ENCODE measurements around the gene P2RX7. TPM values are rescaled to one million over a fixed set of nuclear protein-coding genes. Genes with fewer than 3 reads are reported as not detected.
A peak's percentile ranks its signal among the peaks of the same experiment; 100 is the strongest.
"Not testable (repeated sequence)": the region's sequence is repeated elsewhere in the genome, so short reads cannot be mapped to it uniquely, and the experiment has no call there.

The P2RX7 gene
- total RNA-seq, 1 experiment from 2014 or later = 3.8 TPM

- DNase-seq (ENCODE audit: low spot score) = peak; percentile 81
Measured at GRCh38 chr12:121170611-121171260, 38.1 kb downstream of the P2RX7 start.

GRCh38 chr12:121172145-121172544 lies 39.5 kb downstream of the P2RX7 start:
- no peak for DNase-seq (ENCODE audit: low spot score)

GRCh38 chr12:121175383-121176119 lies 42.9 kb downstream of the P2RX7 start:
- DNase-seq (ENCODE audit: low spot score) = no peak

GRCh38 chr12:121176826-121177529 lies 44.3 kb downstream of the P2RX7 start:
- DNase-seq (ENCODE audit: low spot score) = no peak

- DNase-seq (ENCODE audit: low spot score) = peak; percentile 28
Measured at GRCh38 chr12:121181181-121181580, 48.5 kb downstream of the P2RX7 start.

GRCh38 chr12:121182222-121182893 lies 49.7 kb downstream of the P2RX7 start:
- DNase-seq (ENCODE audit: low spot score) = no peak

- DNase-seq (ENCODE audit: low spot score) = no peak
Measured at GRCh38 chr12:121184425-121184824, 51.7 kb downstream of the P2RX7 start.

GRCh38 chr12:121184984-121185889 lies 52.6 kb downstream of the P2RX7 start:
- DNase-seq (ENCODE audit: low spot score) = no peak

GRCh38 chr12:121186826-121187225 lies 54.1 kb downstream of the P2RX7 start:
- no peak for DNase-seq (ENCODE audit: low spot score)

- DNase-seq (ENCODE audit: low spot score) = no peak
Measured at GRCh38 chr12:121187501-121187900, 54.8 kb downstream of the P2RX7 start.

- no peak for DNase-seq (ENCODE audit: low spot score)
Measured at GRCh38 chr12:121188227-121188626, 55.6 kb downstream of the P2RX7 start.

- no peak for DNase-seq (ENCODE audit: low spot score)
Measured at GRCh38 chr12:121189131-121189530, 56.5 kb downstream of the P2RX7 start.

- no peak for DNase-seq (ENCODE audit: low spot score)
Measured at GRCh38 chr12:121189619-121190155, 57.0 kb downstream of the P2RX7 start.

GRCh38 chr12:121190523-121191031 lies 57.9 kb downstream of the P2RX7 start:
- peak; percentile 90 for DNase-seq (ENCODE audit: low spot score)

GRCh38 chr12:121191151-121191550 lies 58.5 kb downstream of the P2RX7 start:
- no peak for DNase-seq (ENCODE audit: low spot score)

GRCh38 chr12:121196902-121197301 lies 64.2 kb downstream of the P2RX7 start:
- no peak for DNase-seq (ENCODE audit: low spot score)

GRCh38 chr12:121198949-121199348 lies 66.3 kb downstream of the P2RX7 start:
- DNase-seq (ENCODE audit: low spot score) = no peak

GRCh38 chr12:121201140-121201539 lies 68.5 kb downstream of the P2RX7 start:
- DNase-seq (ENCODE audit: low spot score) = not testable (repeated sequence)

GRCh38 chr12:121202407-121203355 lies 70.0 kb downstream of the P2RX7 start:
- DNase-seq (ENCODE audit: low spot score) = no peak
